A204.1 (cell line): ENCODE measurements around the gene MIS18A.

Experiments
- FAIRE-seq: peaks from 2 replicates; lab custom pipeline; 2012; peaks lifted over from hg19 to GRCh38; lab: Jason Lieb, UNC

MIS18A gene

DNA sequence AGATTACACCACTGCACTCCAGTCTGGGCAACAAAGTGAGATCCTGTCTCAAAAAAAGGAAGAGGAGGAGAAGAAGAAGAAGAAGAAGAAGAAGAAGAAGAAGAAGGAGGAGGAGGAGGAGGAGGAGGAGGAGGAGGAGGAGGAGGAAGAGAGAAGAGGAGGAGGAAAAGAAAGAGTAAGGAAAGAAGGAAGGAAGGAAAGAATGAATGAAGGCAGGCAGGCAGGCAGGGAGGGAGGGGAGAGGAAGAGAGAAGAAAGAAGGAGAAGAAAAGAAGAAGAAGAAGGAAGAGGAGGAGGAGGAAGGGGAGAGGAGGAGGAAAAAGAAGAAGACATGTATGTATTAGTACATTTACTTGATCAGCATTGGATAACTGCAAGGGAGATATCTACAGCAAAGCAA lies 26.7 kb downstream of the MIS18A start:
- FAIRE-seq, result no peak

DNA sequence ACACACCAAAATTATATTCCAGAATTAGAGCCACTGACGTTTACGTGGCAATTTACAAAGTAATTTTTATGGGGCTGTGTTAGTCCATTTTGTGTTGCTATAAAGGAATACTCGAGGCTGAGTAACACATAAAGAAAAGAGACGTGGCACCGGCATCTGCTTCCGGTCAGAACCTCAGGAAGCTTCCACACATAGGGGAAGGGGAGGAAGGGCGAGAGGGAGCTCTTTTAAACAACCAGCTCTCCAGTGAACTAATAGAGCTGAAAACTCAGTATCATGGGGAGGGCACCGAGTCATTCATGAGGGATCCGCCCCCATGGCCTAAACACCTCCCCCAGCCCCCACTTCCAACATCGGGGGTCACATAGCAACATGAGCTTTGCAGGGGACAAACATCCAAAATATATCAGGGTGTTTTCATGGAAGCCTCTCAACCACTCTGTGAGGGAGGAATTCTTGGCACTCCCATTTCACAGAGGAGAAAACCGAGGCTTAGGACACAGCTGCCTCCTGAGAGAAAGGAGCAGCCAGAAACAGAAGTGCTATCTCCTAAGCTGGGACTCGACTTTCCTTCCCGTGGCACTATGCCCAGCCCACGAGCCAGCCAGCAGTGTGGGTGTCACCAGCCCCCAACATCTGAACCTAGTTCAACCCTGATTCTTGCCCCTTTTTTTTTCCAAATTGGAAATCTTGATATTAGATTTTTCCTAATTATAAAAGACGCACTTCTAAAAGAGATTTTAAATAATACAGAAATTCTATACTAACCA lies 29.2 kb downstream of the MIS18A start:
- no peak for FAIRE-seq

DNA sequence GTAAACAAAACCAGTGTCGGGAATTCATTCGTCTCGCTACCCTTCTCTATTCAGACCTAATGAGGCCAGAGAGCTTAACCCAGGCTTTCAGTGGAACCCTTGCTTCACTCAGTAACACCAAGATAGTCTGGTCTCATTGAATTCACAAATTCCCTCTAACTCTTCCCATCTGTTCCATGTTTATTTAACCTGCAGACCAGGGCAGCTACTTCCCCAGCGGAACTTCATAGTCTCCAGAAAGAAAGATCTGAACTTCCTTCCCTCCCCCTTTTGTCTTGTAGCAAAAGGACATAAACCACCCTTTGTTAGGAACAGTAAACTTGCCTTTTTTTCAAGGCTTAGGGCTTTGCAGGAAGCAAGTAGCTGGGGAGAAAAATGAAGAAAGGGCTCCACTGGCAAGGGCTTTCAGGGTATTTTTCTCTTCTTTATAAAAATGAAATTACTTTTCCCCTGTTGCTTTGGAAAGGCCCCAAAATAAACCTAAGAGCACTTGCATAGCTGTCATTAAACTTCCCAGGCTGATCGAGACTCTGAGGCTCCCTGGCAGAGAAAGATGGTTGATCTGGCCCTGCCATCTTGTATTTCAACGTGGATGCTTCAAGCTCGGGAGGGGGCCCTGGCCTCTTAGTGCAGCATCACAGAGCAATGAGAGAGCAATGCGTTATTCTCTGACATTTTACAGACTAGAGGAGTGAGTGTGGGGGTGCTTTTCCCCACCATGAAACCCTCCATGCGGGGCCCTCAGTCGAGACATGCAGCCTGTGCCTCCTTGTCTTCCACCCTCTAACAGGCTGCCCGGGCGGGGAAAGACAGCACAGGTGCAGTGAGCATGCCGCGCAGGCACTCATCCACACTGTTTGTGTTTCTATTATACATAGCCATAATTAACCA lies 30.0 kb downstream of the MIS18A start:
- no peak for FAIRE-seq

DNA sequence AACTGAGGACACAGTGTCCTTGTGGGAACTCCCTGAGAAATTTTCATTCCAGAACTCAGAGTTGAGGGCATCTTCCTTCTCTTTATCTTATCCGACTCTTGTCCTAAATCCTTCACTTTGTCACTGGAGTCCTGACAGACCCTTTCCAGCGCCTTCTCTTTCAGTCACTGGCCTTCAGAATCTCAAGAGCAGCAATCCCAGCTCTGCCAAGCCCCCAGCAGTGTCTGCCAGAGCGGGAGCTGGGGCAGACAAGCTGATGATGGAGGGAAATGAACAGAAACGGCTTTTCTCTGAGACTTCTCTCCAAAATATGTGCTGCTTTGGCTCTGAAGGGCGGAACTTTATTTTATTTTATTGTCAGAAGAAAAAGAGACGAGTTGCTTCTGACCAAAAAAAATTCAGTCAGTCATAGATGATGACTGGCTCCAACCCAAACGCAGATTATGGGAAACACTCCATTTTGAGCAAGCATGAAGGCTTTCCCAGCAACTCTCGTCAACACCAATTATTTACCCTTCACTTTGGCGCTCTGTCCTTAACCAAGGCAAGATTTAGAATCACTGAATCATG lies 32.2 kb downstream of the MIS18A start:
- FAIRE-seq, result no peak

DNA sequence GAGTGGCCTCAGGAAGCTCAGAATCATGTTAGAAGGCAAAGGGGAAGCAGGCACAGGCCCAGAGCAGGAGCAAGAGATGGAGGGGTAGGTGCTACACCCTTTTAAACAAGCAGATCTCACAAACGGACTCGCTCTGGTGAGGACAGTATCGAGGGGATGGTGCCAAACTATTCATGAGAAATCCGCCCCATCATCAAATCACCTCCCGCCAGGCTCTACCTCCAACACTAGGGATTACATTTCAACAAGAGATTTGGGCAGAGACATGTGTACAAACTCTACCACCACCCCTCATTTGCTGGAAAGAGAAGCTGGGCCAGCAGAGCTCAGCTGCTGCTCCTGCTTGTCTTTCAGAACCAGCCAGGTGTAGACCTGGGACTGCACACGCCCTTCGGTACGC lies 32.9 kb downstream of the MIS18A start:
- FAIRE-seq, result no peak

DNA sequence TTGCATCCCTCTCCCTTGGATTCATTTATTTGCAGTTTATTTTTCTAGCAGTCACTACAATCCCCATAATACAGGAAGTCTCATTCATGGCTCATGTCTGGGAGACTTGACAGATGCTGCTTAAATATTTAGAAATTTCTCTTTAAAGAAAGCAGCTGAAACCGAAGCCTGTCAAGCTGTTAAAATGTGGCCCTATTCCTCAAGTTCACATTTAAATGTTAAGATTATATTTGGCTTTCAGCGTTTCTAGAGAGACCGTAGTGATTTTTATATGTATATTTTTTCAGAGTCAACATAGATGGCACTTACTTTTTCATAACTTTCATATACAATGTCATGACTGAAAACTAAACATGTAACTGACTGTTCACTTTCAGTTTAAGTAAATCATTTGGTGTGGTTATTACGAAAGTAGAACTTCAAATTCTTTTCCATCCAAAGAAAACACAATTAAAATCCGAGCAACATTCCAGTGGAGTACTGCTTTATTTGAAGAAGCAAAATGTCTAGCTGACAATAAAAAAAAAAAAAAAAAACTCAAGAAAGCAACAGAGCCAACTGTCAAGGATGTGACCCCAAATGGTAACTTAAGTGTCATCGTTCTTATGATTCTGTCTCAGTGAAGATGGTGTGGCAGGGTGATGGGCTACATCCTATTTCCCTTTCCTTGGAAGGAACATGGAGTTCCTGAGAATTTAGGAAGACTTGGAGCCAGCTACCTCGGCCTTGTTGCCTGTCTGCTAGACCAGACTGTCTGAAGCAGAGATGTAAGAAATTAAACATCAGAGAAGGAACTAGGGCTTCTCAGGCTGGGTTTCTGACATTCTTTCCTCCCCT lies 37.8 kb downstream of the MIS18A start:
- FAIRE-seq, result no peak

GRCh38 chr21:32239551-32239950 lies 39.3 kb downstream of the MIS18A start:
- no peak for FAIRE-seq

DNA sequence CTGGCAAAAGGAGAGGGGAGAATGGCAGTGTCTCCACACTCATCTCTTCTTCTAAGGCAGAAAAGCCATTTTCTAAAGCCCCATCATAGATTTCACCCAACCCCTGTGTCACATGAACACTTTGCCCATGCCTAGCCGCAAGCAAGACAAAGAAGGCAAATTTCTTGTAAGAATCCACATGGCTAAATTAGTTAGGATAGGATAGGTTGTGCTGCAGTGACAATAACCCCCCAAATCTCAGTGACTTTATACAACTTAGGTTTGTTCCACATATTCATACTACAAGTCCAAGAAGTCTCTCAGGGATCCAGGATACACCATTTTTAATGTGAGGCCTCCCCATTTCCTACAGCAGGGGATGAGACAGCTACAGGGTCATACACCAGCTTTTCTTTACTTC lies 40.8 kb downstream of the MIS18A start:
- FAIRE-seq, result no peak

DNA sequence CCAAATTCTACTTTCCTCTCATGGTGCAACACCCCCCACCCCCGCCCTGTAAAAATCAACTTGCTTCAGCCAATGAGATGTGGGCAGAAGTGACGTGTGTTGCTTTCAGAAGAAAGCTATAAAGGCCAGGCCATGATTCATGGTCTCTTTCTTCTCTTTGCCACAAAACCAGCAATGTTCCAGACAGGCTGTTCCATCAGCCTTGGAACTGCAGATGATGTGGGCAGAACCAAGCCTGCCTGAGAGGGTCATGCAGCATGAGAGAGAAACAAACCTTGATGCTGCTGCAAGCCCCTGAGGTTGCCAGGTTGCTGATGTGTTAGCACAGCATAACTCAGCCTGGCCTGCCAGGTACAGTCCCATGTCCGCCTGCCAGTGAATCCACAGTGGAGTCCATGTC lies 41.8 kb downstream of the MIS18A start:
- no peak for FAIRE-seq

GRCh38 chr21:32233722-32234301 lies 45.0 kb downstream of the MIS18A start:
- FAIRE-seq, result no peak

- no peak for FAIRE-seq
Measured at GRCh38 chr21:32233055-32233546, 45.7 kb downstream of the MIS18A start.

- no peak for FAIRE-seq
Measured at GRCh38 chr21:32226444-32226843, 52.4 kb downstream of the MIS18A start.
